OCI-LY1 (cell line): ENCODE data around the gene GNAO1.

Experiments used
- CTCF ChIP-seq: fragments of 200-600 bp; sonication (generic), shearing (Covaris generic); IDR thresholded peaks from 2 replicates; pipeline ENCODE4 v1.5.1; 2017; ENCODE audit warnings: mild to moderate bottlenecking, antibody characterized with exemption, low read length, moderate library complexity, mixed read lengths
- EZH2 ChIP-seq: fragments of 200-600 bp; sonication (generic), shearing (Covaris generic); IDR thresholded peaks from 2 replicates; pipeline ENCODE4 v1.8.0; 2017; ENCODE audit warnings: borderline replicate concordance, mixed run types, mild to moderate bottlenecking, antibody characterized with exemption, low read length, moderate library complexity, mixed read lengths

- TF ChIP-seq EZH2 (no peak), CTCF (no peak)
These were observed 158.4 kb downstream of the GNAO1 start for GRCh38 chr16:56349711-56350161.
